HCT116 (cell line): ENCODE measurements around the gene PPIF. TPM values are rescaled to one million over a fixed set of nuclear protein-coding genes. Genes with fewer than 3 reads are reported as not detected.

ENCODE experiments used
- ATAC-seq: fragments of 200-7000 bp; cut with Tn5 transposase; 2 replicates; pipeline ENCODE4 v1.9.1; 2020; ENCODE audit warnings: mild to moderate bottlenecking, moderate library complexity
- BruUV-seq: library from RNA; stranded (reverse); fragments of 400-500 nt; replicated peaks from 2 replicates; lab custom pipeline; 2021; lab: Mats Ljungman, UMichigan
- CTCF ChIA-PET: fragments of 300-600 bp; sonication (Branson Sonifier 250); formaldehyde crosslinking; loops from one replicate; lab custom pipeline; 2021; ENCODE audit warnings: antibody characterized with exemption; lab: Charles Lee
- POLR2A ChIA-PET: fragments of 300-600, 350-600 bp; sonication (Branson Sonifier 250); formaldehyde crosslinking; loops from one replicate; lab custom pipeline; 2021; ENCODE audit warnings: antibody characterized with exemption; lab: Charles Lee
- RAD21 ChIA-PET, 2 experiments: fragments of 300-600 bp; sonication (Branson Sonifier 250); formaldehyde crosslinking; loops; one replicate each; lab custom pipeline; 2023; ENCODE audit warnings: low total read pairs in 2 of 2; ENCODE audit not compliant: uncharacterized antibody in 2 of 2, unreplicated experiment in 2 of 2, low non-redundant PET in 1 of 2; lab: Charles Lee
- DNase-seq: peaks from one replicate; pipeline ENCODE4 v3.0.0-alpha.2; 2010; ENCODE audit warnings: low read depth, low spot score
- H2AFZ ChIP-seq: fragments of 200-600 bp; shearing (Covaris generic), sonication (generic); 2 replicates; pipeline ENCODE4 v1.6.1; 2017; ENCODE audit warnings: low read depth, mixed run types, mixed read lengths, antibody characterized with exemption, low read length; ENCODE audit not compliant: poor library complexity, severe bottlenecking
- H3K27ac ChIP-seq: 2 replicates; pipeline ENCODE4 v1.5.1; 2012; ENCODE audit warnings: low read depth, low read length
- H3K27me3 ChIP-seq: fragments of 200-600 bp; sonication (generic); 2 replicates; pipeline ENCODE4 v1.6.1; 2016; ENCODE audit warnings: mixed run types, low read length, mixed read lengths; ENCODE audit not compliant: insufficient read depth
- H3K36me3 ChIP-seq, 2 experiments: fragments of 200-500 bp in 1 of 2; fragments of 200-600 bp in 1 of 2; sonication (Bioruptor generic) in 1 of 2; sonication (generic) in 1 of 2; 2 replicates each; pipeline versions ENCODE4 v1.5.1 to v1.6.1; 2014 to 2016; ENCODE audit warnings: low read length in 2 of 2, inconsistent platforms in 1 of 2, mixed read lengths in 1 of 2, mixed run types in 1 of 2; ENCODE audit not compliant: insufficient read depth in 2 of 2, control insufficient read depth in 1 of 2
- H3K4me1 ChIP-seq, 2 experiments: fragments of 200-600 bp in 1 of 2; sonication (generic) in 1 of 2; 2 replicates each; pipeline versions ENCODE4 v1.5.1 to v1.6.1; 2012 to 2017; ENCODE audit warnings: low read length in 2 of 2, inconsistent platforms in 1 of 2, mild to moderate bottlenecking in 1 of 2, mixed read lengths in 1 of 2, mixed run types in 1 of 2, moderate library complexity in 1 of 2; ENCODE audit not compliant: insufficient read depth in 2 of 2, control insufficient read depth in 1 of 2
- H3K4me2 ChIP-seq: fragments of 200-600 bp; sonication (generic); 2 replicates; pipeline ENCODE4 v1.6.1; 2017; ENCODE audit warnings: mixed run types, low read length, mixed read lengths
- H3K4me3 ChIP-seq, 2 experiments: fragments of 200-600 bp in 1 of 2; sonication (generic) in 1 of 2; replicated peaks in 1 of 2; 2 replicates each; pipeline ENCODE4 v1.5.1; 2011 to 2016; ENCODE audit warnings: low read length in 2 of 2, control low read depth in 1 of 2, low read depth in 1 of 2, mild to moderate bottlenecking in 1 of 2, mixed read lengths in 1 of 2, mixed run types in 1 of 2
- H3K79me2 ChIP-seq: fragments of 200-600 bp; sonication (generic); 2 replicates; pipeline ENCODE4 v1.6.1; 2017; ENCODE audit warnings: mild to moderate bottlenecking, mixed run types, low read length, moderate library complexity, mixed read lengths; ENCODE audit not compliant: insufficient read depth
- H3K9ac ChIP-seq: fragments of 200-600 bp; sonication (generic); 2 replicates; pipeline ENCODE4 v1.6.1; 2016; ENCODE audit warnings: low read length, mixed read lengths
- H3K9me2 ChIP-seq: fragments of 200-600 bp; sonication (generic), shearing (Covaris generic); 2 replicates; pipeline ENCODE4 v1.6.1; 2017; ENCODE audit warnings: mixed run types, mild to moderate bottlenecking, moderate library complexity; ENCODE audit not compliant: insufficient read depth
- H3K9me3 ChIP-seq, 2 experiments: fragments of 200-500 bp in 1 of 2; fragments of 200-600 bp in 1 of 2; sonication (Bioruptor generic) in 1 of 2; sonication (generic) in 1 of 2; 2 replicates each; pipeline ENCODE4 v1.6.1; 2014 to 2017; ENCODE audit warnings: low read length in 2 of 2, mixed read lengths in 2 of 2, inconsistent platforms in 1 of 2, low read depth in 1 of 2, mild to moderate bottlenecking in 1 of 2, mixed run types in 1 of 2, moderate library complexity in 1 of 2; ENCODE audit not compliant: control insufficient read depth in 1 of 2, insufficient read depth in 1 of 2
- H4K20me1 ChIP-seq: fragments of 200-600 bp; sonication (generic), shearing (Covaris generic); 2 replicates; pipeline ENCODE4 v1.6.1; 2017; ENCODE audit warnings: mixed run types, mild to moderate bottlenecking, moderate library complexity; ENCODE audit not compliant: insufficient read depth
- CBX3 ChIP-seq: IDR thresholded peaks from 2 replicates; pipeline ENCODE4 v1.6.1; 2012; ENCODE audit warnings: low read depth
- POLR2AphosphoS5 ChIP-seq: IDR thresholded peaks from 2 replicates; pipeline ENCODE4 v1.6.1; 2011; ENCODE audit warnings: mild to moderate bottlenecking, low read depth, low read length, moderate library complexity
- RAD21 ChIP-seq: IDR thresholded peaks from 2 replicates; pipeline ENCODE4 v1.6.1; 2012; ENCODE audit warnings: low read depth, mild to moderate bottlenecking
- SP1 ChIP-seq: IDR thresholded peaks from 2 replicates; pipeline ENCODE4 v1.6.1; 2012; ENCODE audit warnings: low read depth
- ZNF274 ChIP-seq: fragments of 200-500 bp; sonication (Bioruptor generic); IDR thresholded peaks from 2 replicates; pipeline ENCODE4 v1.6.1; 2014; ENCODE audit warnings: mild to moderate bottlenecking, low read depth, low read length, inconsistent platforms
- intact Hi-C: fragments of 100-400 bp; cut with micrococcal nuclease; formaldehyde crosslinking; loops from 2 replicates; pipeline ENCODE4 v1.10.0; 2022
- total RNA-seq: library from RNA; stranded (reverse); gene quantifications from one replicate; pipeline ENCODE4 v1.2.1, GENCODE V29; 2021; ENCODE audit not compliant: unreplicated experiment
- TF ChIP-seq, protein P1 (sequence below): IDR thresholded peaks from 2 replicates; pipeline ENCODE4 v1.6.1; 2012
- TF ChIP-seq, protein P2 (sequence below): IDR thresholded peaks from 2 replicates; pipeline ENCODE4 v1.6.1; 2012; ENCODE audit warnings: low read depth

PPIF gene
- total RNA-seq, 1 experiment from 2014 or later: 85.0 TPM

DNA sequence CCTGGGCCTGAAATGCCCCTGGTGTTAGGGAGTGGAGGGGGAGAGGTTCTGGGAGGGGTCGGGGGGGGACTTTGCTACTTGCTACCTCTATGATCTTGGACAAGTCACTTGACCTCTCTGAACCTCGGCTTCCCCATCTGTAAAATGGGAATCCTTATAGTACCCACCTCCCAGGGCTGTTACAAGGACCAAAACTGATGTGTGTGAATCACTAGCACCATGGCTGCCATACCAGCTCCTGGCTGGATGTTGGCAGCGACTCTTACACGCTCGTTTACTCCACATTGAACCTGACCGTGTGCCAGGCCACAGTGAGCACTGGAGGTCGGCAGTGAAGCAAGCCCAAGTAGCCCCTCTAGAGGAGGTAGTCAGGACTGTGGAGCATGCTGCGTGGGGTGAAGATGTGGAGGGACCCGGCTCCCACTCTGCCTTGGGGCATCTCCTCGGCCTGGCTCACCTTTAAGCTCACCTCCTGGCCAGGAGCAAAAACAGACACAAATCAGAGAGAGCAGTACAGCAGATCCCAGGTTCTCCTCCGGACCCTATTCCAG is 28.9 kb downstream of the PPIF start:
- ATAC-seq (no peak), DNase-seq (no peak)
- POLR2A ChIA-PET: no interaction called here
- Histone ChIP-seq H3K27me3 (no peaks in the 10 kb centered on the region), H3K4me2 (no peak overlapping the region), H3K4me3 (no peak overlapping the region), H3K9me3 (no peaks in the 10 kb centered on the region), H3K4me1 (peaks cover 3 to 10% of the 10 kb centered on the region in 2 experiments; a peak in 2 of 4 replicates), H3K9me2 (no peaks in the 10 kb centered on the region), H3K36me3 (no peaks in the 10 kb centered on the region), H3K27ac (no peak overlapping the region), H3K9ac (no peak overlapping the region), H3K79me2 (no peaks in the 10 kb centered on the region), H2AFZ (no peak overlapping the region), H4K20me1 (no peaks in the 10 kb centered on the region)
- RAD21 ChIA-PET: interaction anchor here in 1 of 2 experiments (1.2 kb wide), 1 partner anchor 112 kb away, joined by 6 read pairs; no protein-coding TSS in a partner anchor
- TF ChIP-seq POLR2AphosphoS5 (no peak), ZNF274 (no peak), RAD21 (no peak), CBX3 (no peak), SP1 (no peak)
- TF ChIP-seq, protein P1, sequence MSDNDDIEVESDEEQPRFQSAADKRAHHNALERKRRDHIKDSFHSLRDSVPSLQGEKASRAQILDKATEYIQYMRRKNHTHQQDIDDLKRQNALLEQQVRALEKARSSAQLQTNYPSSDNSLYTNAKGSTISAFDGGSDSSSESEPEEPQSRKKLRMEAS: no peak
- TF ChIP-seq, protein P2, sequence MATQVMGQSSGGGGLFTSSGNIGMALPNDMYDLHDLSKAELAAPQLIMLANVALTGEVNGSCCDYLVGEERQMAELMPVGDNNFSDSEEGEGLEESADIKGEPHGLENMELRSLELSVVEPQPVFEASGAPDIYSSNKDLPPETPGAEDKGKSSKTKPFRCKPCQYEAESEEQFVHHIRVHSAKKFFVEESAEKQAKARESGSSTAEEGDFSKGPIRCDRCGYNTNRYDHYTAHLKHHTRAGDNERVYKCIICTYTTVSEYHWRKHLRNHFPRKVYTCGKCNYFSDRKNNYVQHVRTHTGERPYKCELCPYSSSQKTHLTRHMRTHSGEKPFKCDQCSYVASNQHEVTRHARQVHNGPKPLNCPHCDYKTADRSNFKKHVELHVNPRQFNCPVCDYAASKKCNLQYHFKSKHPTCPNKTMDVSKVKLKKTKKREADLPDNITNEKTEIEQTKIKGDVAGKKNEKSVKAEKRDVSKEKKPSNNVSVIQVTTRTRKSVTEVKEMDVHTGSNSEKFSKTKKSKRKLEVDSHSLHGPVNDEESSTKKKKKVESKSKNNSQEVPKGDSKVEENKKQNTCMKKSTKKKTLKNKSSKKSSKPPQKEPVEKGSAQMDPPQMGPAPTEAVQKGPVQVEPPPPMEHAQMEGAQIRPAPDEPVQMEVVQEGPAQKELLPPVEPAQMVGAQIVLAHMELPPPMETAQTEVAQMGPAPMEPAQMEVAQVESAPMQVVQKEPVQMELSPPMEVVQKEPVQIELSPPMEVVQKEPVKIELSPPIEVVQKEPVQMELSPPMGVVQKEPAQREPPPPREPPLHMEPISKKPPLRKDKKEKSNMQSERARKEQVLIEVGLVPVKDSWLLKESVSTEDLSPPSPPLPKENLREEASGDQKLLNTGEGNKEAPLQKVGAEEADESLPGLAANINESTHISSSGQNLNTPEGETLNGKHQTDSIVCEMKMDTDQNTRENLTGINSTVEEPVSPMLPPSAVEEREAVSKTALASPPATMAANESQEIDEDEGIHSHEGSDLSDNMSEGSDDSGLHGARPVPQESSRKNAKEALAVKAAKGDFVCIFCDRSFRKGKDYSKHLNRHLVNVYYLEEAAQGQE: no peak
- CTCF ChIA-PET: interaction anchor here (0.7 to 3.3 kb wide), 2 partner anchors 112 to 552 kb away, joined by 3 to 77 read pairs; no protein-coding TSS in a partner anchor
- intact Hi-C loops: no loop called here
- BruUV-seq: no TSS peak
